ENCODE measurements around the gene CLPX.
"Not testable (repeated sequence)": the region's sequence is repeated elsewhere in the genome, so short reads cannot be mapped to it uniquely, and the experiment has no call there.

The CLPX gene

DNA sequence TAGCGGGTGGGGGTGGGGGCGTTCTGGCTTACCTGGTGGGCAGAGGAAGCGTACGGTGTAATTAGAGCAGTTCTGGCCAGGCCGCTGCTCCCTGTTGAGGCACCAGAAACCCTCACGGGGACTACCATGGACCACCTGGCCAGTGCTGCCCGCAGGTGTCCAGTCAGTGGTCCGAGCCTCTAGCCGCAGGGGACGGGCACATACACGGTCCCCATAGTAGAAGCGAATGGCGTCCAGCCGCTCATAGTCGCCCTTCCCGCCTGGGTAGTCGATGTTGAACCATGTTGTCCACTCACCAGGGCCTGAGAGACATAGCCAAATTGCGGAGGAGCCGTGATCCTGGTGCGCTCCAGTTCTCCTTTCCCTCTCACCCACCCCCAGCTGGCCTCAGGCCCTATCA lies 21.6 kb upstream of the CLPX start:
- no peak for DNase-seq (ENCODE audit: low spot score)

DNA sequence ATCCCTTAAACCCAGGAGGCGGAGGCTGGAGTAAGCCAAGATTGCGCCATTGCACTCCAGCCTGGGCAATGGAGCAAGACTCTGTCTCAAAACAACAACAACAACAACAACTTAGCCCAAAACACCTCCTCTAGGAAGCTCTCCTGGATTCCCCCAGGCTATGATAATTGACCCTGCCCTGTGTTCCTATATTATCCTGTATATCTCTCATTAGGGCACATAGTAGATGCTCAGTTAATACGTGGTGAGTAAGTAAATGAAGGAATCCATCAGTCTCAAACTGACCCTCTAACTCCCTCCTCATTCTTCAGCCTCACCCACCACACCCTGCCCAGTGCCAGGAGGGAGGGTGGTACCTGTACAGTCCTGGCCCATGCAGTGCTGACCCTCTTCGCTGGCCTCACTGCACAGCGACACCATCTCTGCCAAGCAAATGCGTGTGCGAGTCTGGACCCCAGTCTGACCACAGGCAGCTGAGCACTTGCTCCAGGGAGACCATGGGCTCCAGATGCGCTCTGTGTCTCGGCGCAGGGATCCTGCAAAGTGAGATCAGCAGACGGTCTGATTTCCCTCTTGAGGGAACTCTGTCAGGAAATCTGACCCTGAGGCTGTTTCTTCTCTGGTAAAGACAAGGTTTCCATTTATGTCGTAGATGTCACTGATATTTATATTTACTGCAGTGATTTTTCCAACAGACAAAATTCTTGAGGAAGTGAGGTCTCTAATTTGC lies 20.0 kb upstream of the CLPX start:
- no peak for DNase-seq (ENCODE audit: low spot score)

DNA sequence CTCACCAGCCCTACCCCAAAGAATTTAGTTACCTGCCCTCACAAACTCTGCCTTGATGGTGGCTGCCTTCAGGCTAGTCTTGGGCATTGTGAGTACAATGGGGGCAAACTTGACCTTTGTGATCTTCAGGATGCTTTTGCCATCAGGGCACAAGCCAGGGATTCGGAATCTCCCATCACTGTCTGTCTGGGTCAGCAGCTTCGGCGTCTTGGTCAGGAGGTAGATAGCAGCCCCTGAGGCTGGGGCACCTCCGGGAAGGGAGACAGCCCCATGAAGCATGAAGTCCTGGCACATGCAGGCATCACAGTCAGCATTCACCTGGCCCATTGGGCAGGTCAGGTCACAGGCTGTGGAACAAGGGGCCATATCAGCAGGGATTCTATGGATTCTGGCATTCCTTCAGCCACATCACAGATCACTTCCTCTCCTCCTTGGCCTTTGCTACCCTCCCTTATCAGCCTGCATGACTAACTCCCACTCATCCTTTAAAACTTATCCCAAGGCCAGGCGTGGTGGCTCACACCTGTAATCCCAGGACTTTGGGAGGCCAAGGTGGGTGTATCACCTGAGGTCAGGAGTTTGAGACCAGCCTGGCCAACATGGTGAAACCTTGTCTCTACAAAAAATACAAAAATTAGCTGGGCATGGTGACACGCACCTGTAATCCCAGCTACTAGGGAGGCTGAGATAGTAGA lies 19.2 kb upstream of the CLPX start:
- peak; percentile 11 for DNase-seq (ENCODE audit: low spot score)

DNA sequence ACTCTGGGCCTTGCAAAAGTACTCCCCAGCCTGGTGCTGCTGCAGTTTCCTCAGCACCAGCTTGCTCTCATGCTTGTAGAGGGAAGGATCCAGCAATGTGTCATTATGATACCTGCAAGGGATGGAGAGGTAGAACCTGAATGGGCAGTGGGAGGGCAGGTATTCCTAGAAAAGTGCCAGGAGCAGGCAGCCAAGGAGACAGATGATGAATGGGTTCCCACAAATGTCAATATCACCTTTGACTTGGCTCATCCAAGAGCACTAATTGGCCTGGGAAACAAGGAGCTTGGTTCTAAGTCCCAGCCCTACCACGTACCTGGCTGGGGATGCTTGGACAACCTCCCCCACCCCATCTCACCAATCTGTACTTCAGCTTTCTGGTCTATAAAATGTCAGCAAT lies 16.8 kb upstream of the CLPX start:
- no peak for DNase-seq (ENCODE audit: low spot score)

DNA sequence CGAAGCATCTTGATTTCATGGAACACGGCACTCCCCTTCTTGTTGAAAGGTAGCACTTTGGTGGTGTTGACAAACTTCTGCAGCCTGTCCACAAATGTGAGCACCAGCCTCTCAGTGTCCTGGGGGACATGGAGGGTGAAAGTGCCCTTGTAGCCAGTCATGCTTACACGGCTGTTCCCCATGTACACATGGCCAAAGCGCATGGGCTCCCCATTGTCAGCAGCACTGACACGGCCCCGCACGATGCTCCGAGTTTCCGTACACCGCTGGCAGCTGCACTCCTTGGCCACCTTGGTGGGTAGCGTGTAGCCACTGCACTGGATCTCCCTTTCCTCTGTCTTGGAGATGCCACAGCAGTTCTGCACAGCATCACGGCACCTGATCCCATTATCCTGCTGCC lies 13.4 kb upstream of the CLPX start:
- DNase-seq (ENCODE audit: low spot score) = no peak

DNA sequence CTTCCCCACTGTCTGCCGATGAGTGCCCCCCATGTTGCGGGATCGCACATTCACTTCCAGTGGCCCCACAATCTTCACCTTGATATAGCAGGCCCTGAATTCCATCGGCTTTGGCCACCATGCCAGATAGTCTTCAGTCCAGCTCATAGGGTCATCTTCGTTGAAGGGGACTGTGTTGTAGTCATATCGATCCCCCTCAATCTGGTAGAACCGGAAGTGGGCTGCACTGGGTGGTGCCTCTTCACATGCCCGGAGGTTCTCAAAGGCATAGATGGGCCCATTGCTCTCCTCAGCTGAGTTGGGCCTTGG lies 12.1 kb upstream of the CLPX start:
- no peak for DNase-seq (ENCODE audit: low spot score)

DNA sequence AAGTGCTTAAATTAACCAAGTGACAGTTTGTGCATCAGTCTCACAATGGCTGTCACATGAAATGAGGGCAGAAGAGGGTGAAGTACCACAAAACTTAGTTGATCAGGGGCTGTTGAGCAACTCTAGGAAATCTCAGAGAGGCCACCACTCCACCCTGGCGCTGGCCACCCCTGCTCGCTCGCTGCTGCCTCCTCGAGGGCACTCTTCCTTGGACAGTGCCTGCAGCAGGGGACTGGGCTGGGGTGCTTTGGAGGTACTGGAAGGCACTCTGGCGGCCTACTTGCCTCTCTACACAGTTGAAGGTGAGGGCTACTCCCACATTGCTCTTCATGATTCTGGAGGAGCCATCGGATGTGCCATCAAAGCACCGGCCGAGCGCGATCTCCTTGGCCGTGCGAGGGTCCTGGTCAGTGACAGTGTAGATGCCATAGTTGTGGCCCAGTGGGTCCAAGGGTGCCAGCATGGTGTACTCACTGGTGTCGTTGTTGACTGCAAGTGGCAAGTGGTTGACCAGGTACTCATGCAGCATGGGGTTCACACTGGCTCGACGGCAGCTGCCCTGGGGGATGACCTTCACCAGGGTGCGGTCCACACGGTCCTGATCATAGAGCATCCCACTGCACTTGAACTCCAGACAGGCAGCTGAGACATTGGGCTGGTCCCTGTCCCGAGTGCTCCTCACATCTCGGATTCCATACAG lies 11.6 kb upstream of the CLPX start:
- peak; percentile 11 for DNase-seq (ENCODE audit: low spot score)

DNA sequence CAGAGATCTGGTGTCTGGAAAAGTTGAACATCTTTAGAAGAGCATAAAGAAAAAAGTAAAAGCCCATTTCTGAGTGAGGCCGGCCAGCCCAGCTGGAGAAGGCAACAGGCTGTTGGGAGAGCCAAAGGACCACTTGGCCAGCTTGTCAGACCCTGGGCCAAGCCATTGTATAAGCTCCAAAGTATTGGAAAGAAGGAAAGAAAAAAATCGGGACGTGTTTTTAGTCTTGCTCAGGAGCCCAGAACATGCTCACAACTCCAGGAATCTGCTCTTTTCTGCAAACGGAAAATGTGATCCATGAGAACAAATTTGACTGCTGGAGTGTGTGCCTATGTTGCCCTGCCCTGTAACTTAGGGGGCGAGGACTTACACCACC lies 10.4 kb upstream of the CLPX start:
- peak; percentile 11 for DNase-seq (ENCODE audit: low spot score)

DNA sequence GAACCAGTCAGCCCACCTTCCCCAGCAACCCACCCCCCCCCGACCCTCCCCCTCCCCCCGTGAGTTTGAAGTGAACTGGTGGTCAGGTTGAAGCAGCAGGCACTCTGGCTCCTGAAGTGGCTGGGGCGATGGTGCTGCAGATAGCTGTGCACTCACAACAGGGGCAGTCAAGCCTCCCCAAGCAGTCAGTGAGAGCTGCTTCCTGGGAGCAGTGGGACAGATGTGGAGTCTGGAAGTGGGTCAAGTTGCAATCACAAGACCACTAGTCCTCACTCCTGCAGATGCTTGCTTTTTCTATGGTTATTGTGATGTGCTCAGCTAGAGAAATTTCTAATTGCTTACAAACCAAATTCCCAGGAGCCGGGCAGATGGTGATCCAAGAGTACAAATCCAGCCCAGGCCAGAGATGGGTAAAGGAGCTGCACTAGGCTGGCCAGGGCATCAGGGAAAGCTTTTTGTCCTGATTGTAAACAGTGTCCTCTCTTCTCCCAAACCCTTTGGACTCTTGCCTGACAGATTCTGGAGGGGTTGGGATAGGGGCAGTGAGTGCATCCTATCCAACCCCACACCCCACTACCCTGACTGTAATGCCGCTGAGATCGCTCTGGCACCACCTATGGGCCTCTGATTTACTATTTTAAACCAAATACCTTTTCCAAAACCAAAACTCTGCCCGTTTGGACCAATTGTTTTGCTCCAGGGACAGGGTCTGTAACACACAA lies 9.8 kb upstream of the CLPX start:
- peak; percentile 23 for DNase-seq (ENCODE audit: low spot score)

DNA sequence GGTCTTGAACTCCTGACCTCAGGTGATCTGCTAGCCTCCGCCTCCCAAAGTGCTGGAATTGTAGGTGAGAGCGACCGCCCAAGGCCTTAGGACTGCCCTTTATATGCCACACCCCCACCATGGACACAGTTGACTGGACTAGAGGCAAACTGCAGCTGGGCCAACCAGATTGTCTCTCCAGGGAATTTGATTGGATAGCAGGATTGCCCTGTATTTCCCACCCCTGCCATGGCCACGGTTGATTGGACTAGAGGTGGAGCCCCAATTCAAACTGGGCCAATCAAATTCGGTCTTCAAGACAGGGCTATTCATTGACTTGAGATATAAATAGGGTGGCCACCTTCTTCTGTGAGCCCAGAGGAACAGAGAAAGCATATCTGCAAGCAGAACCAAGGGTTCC lies 6.9 kb upstream of the CLPX start:
- DNase-seq (ENCODE audit: low spot score) = peak; percentile 44

DNA sequence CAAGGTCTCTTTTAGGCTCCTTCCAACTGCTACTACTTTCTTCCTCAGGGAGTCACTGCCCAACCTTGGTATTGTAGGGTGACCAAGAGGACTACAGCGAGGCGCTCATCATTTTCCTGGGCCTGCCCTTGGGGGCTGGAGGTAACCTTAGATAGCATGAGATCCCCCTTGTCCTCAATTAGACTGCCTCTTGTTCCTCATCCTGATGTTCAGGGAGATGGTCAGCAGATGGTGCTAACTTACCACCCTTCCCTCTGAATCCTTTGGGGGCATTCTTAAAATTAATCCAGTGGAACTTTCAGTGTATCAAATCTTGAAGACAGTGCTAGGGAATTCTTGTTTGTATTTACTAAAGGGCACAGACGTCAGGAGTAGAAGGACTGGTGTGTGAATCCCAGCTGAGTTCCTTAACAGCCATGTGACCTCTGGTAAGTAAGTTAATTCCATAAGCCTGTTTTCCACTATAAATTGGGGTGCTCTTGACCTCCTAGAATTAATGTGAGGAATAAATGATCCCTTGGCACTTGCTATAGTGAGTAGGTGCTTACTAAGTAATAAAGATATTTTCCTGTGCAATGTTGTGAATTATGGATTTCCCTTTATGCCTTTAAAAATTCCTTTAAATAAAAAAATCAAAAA lies 4.1 kb upstream of the CLPX start:
- peak; percentile 80 for DNase-seq (ENCODE audit: low spot score)

DNA sequence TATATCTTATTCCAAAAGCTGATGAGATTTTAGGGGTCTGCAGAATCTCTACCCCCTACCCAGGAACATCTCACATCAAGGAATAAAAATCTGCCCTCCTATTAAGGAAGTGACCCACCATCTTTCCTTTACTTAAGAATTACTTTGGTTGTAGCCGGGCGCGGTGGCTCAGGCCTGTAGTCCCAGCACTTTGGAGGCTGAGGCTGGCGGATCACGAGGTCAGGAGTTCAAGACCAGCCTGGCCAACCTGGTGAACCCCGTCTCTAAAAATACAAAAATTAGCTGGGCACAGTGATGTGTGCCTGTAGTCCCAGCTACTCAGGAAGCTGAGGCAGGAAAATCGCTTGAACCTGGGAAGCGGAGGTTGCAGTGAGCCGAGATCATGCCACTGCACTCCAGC lies 3.3 kb upstream of the CLPX start:
- DNase-seq (ENCODE audit: low spot score) = not testable (repeated sequence)

DNA sequence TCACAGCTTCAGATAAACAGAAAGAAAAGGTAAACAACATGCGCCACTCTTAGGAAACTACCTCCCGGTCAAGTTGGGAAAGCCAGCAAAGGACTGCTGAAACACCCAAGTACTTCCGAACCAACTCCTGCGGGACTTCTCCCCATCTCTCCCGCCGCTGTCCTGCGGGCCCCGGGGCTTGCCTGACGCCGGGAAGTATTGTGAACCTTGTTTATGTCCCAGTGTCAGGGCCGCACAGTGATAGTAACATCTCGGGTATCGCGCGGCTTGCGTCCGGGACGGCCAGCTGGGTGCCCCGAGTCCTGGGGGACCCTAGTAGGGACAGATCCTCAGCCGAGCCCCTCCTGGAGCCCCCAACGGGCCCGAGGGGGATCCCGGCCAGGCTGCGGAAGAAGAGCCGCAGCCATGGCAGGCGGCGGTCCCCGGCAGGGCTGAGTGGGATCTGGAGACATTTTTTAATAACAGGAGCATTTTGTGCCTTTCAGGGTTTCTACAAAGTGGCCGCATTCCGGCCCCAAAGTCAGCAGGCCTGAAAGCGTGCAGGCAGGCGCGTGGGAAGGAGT lies 756 bp downstream of the CLPX start:
- DNase-seq (ENCODE audit: low spot score) = peak; percentile 76

DNA sequence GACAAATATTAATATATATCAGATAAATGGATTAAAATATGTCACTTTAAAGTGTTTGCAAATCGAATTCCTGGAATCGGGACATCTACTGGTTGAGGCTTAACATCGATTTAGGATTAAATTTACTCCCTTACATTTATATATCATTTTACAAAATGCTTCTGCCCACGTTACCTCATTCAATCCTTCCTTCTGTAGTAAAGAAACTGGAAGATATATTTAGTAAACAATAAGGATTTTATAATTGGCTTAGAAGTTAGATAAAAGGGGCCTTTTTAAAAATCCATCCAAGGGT lies 1.3 kb downstream of the CLPX start:
- no peak for DNase-seq (ENCODE audit: low spot score)

DNA sequence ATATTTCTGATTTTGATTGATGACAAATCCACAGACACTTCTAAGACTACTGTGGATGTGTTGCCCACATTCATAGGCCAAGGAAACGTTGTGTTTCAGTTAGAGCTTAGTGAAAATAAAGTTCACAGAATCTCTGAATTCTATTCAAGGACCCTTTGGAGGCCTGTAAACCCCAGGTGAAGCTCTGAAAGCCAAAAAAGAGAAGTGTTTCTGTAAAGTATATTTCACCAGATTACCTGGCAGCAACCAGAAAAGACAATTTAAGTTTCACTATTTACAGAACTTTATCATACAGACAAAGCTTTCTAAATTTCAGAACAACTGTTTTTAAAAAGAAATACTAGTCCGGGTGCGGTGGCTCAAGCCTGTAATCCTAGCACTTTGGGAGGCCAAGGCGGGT lies 2.6 kb downstream of the CLPX start:
- no peak for DNase-seq (ENCODE audit: low spot score)

DNA sequence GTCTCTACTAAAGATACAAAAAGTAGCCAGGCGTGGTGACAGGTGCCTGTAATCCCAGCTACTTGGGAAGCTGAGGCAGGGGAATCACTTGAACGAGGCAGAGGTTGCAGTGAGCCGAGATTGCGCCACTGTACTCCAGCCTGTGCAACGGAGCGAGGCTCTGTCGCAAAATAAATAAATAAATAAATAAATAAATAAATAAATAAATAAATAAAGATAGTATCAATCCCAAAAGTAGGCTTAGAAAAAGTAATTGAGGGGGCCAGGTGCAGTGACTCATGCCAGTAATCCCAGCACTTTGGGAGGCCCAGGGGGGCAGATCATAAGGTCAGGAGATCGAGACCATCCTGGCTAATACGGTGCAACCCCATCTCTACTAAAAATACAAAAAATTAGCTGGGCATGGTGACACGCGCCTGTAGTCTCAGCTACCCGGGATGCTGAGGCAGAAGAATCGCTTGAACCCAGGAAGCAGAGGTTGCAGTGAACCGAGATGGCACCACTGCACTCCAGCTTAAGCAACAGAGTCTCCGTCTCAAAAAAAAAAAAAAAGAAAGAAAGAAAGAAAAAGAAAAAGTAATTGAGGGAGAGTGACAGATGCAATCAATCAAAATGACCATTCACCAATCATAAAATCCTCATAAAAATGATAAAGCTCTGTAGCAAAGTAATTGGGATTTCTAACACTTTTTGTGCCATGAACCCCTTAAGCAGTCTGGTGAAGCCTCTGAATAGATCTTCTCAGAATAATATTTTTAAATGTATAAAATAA lies 3.4 kb downstream of the CLPX start:
- not testable (repeated sequence) for DNase-seq (ENCODE audit: low spot score)

DNA sequence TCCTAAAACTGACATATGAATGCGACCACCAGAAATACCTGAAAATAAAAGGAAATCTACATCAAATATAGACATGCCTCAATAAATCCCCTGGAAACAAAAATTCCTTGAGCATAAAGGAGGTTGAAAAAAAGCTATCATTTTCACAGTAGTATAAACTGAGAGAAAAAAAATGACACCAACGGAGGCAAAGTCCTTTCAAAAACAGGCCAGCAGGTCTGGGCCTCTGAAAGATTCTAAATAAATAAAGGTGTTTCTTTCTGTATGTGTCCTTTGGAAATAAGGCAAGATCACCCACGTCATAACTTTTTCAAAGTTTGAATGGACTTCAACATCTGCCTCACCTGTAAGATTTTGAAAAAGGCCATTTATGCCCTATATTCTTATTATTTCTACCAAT lies 5.0 kb downstream of the CLPX start:
- no peak for DNase-seq (ENCODE audit: low spot score)

DNA sequence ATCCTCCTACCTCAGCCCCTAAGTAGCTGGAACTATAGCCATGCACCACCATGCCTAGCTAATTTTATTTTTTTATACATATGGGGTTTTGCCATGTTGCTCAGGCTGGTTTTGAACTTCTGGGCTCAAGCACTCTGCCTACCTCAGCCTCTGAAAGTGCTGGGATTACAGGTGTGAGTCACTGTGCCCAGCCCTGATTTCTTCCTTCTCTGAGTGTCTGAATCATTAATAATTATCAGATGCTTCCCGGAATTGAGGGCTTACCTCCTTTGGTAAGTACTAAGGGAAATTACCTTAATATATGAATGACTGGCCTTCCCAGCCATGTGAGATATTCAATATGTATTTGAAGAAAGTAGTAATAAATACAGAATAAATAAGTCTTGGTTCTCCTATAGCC lies 7.2 kb downstream of the CLPX start:
- no peak for DNase-seq (ENCODE audit: low spot score)

DNA sequence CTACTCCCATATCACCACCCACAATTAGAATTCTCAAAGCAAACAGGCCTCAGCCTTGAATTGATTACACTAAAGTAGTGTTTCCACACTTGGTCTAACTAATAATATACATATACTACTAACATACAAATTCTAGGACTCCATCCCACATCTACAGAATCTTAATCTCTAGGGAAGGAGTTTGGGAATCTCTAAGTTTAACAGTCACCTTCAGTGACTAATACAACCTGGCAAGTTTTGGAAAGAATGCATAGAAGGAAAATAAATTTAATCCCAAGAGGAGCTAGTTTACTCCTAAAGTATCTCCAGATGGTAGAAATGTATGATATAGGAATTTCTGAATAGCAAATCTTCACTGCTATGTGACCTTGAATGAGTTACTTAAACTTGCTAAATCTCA lies 9.1 kb downstream of the CLPX start:
- DNase-seq (ENCODE audit: low spot score) = no peak

DNA sequence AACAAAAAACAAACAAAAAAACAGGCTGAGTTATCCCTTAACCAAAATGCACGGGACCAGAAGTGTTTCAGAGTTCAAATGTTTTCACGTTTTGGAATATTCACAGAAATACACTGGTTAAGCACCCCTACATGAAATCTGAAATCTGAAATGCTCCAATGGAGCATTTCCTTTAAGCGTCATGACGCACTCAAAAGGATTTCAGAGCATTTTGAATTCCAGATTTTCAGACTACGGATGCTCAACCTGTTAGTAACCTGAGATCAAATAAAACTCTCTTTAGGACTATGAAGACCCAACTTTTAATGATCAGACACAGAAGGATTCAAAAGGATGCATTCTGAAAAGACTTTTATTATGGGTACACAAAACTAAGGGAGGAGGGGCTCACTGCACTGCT lies 9.6 kb downstream of the CLPX start:
- DNase-seq (ENCODE audit: low spot score) = no peak

DNA sequence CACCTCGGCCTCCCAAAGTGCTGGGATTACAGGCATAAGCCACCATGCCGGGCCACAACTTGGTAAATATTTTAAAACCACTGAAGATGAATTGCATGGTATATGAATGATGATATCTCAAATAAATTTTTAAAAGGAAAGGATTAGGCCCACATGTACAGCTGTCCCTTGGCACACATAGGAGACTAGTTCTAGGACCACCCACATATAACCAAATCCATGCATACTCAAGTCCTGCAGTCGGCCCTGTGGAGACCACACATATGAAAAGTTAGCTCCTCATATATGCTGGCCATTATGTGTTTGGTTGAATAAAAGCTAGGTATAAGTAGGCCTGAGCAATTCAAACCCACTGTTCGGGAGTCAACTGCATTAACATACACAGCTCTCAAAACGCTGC lies 10.6 kb downstream of the CLPX start:
- DNase-seq (ENCODE audit: low spot score) = no peak

DNA sequence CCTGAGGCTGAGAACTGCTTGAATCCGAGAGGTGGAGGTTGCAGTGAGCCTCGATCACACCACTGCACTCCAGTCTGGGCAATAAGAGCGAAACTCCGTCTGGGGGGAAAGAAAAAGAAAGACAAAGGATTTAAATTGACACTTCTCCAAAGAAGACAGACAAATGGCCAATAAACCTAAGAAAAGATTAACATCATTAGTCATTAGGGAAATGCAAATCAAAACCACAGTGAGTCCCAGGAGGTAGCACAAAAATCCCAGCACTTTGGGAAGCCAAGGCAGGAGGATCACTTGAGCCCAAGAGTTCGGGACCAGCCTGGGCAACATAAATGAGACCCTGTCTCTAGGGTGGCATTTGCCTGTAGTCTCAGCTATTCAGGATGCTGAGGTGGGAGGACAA lies 12.6 kb downstream of the CLPX start:
- DNase-seq (ENCODE audit: low spot score) = no peak
